ENCODE results near the gene ZNF503.

The ZNF503 gene

GRCh38 chr10:75401569-75402485 lies at the start of gene ZNF503:
Gene ZNF503, minus strand, starts transcription at chr10:75401764. Its CDS starts 345 bp downstream, at chr10:75401419.
- peak; percentile 81 for DNase-seq

GRCh38 chr10:75450644-75451640 lies 49.4 kb upstream of the ZNF503 start:
- DNase-seq: no peak

- DNase-seq: no peak
These were observed 48.5 kb upstream of the ZNF503 start for GRCh38 chr10:75450075-75450445.

GRCh38 chr10:75449382-75450074 lies 48.0 kb upstream of the ZNF503 start:
- no peak for DNase-seq

- no peak for DNase-seq
These were observed 46.6 kb upstream of the ZNF503 start for GRCh38 chr10:75448166-75448565.

- DNase-seq: no peak
These were observed 44.9 kb upstream of the ZNF503 start for GRCh38 chr10:75446508-75446907.

- no peak for DNase-seq
These were observed 43.3 kb upstream of the ZNF503 start for GRCh38 chr10:75444781-75445386.

- no peak for DNase-seq
These were observed 41.8 kb upstream of the ZNF503 start for GRCh38 chr10:75443362-75443761.

- DNase-seq: no peak
These were observed 40.1 kb upstream of the ZNF503 start for GRCh38 chr10:75441682-75442081.

- DNase-seq: no peak
These were observed 39.6 kb upstream of the ZNF503 start for GRCh38 chr10:75441196-75441595.

GRCh38 chr10:75440271-75440793 lies 38.8 kb upstream of the ZNF503 start:
- DNase-seq: no peak

- DNase-seq: no peak
These were observed 38.2 kb upstream of the ZNF503 start for GRCh38 chr10:75439811-75440210.

- no peak for DNase-seq
These were observed 36.7 kb upstream of the ZNF503 start for GRCh38 chr10:75438275-75438674.

- no peak for DNase-seq
These were observed 36.1 kb upstream of the ZNF503 start for GRCh38 chr10:75437693-75438092.

GRCh38 chr10:75436896-75437295 lies 35.3 kb upstream of the ZNF503 start:
- DNase-seq: no peak

- DNase-seq: no peak
These were observed 33.7 kb upstream of the ZNF503 start for GRCh38 chr10:75435291-75435690.

- no peak for DNase-seq
These were observed 32.7 kb upstream of the ZNF503 start for GRCh38 chr10:75434291-75434690.

GRCh38 chr10:75433216-75433615 lies 31.7 kb upstream of the ZNF503 start:
- DNase-seq: no peak

- no peak for DNase-seq
These were observed 31.2 kb upstream of the ZNF503 start for GRCh38 chr10:75432763-75433162.

GRCh38 chr10:75432176-75432575 lies 30.6 kb upstream of the ZNF503 start:
- DNase-seq: no peak

GRCh38 chr10:75431180-75432111 lies 29.9 kb upstream of the ZNF503 start, which contains the start of gene LRMDA:
Gene LRMDA, plus strand, starts transcription at chr10:75431624.
- DNase-seq: no peak

All from DMS79 treated with DMSO at 0.1 percent for 48 hours (cell line).